Measurements from ENCODE around the gene RUFY1.
"Not testable (repeated sequence)": the region's sequence is repeated elsewhere in the genome, so short reads cannot be mapped to it uniquely, and the experiment has no call there.

Gene RUFY1

DNA sequence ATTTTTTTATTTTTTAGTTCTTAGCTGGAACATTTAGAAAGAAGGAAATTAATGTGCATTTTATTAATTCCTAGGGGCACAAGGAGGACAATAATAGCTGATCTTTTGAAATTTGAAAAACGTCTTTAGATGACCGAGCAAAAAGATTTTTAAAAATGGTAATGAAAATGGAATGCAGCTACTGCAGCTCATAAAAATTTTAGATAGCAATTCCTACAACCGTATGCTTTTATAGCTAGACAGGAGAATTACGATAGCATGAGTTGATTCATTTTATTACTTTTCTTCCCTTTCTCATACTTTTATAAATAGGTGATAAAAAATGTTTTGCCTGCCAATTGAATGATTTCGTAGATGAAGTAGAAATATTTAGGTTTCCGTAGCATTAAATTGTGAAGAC, 13.7 kb upstream of the RUFY1 start:
- Histone ChIP-seq H3K27me3 (peaks cover 0 to 12% of the 10 kb centered on the region in 2 donors), H3K36me3 (no peaks in the 10 kb centered on the region), H3K9me3 (no peaks in the 10 kb centered on the region), H3K27ac (no peak overlapping the region), H3K4me3 (no peak overlapping the region), H3K4me1 (no peaks in the 10 kb centered on the region)
- TF ChIP-seq CTCF (IDR thresholded peaks at IDR 0.05), result no peak
- DNase-seq, result no peak
- intact Hi-C loops (cut with DNase I; ENCODE audit: low total_unique reads), result no loop called here

DNA sequence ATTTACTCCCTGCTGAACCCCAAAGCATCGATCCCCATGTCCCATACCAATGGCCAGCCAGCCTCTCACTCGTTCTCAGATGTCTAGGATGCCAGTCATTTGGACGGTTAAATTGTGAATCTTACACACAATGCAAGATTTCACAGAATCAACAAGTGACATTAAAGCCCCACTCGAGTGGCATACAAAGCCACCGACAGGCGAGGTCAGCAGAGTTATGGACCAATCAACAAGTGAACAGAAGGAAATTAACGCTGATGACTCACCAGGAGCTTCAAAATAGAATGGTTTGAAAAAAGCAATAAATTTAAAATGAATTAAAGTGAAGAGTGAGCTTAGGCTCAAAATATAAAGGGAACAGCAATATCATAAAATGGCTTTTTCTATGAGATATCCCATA, 8.2 kb upstream of the RUFY1 start:
- no peak for DNase-seq
- Histone ChIP-seq H3K27ac (no peak overlapping the region), H3K27me3 (no peaks in the 10 kb centered on the region), H3K4me1 (no peaks in the 10 kb centered on the region), H3K4me3 (no peak overlapping the region), H3K36me3 (no peaks in the 10 kb centered on the region), H3K9me3 (no peaks in the 10 kb centered on the region)
- no peak for TF ChIP-seq CTCF (IDR thresholded peaks at IDR 0.05)
- intact Hi-C loops (cut with DNase I; ENCODE audit: low total_unique reads), result no loop called here

DNA sequence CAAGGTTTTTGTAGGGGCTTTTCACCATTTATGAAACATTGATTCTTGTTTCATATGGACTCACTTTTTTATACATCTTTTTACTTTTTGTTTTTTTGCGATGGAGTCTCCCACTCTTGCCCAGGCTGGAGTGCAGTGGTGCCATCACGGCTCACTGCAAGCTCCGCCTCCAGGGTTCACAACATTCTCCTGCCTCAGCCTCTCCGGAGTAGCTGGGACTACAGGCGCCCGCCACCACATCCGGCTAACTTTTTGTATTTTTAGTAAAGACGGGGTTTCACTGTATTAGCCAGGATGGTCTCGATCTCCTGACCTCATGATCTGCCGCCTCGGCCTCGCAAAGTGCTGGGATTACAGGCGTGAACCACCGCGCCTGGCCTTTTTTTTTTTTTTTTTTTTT, 7.1 kb upstream of the RUFY1 start:
- intact Hi-C loops (cut with DNase I; ENCODE audit: low total_unique reads); H3K4me1 ChIP-seq; H3K9me3 ChIP-seq; H3K27ac ChIP-seq; H3K36me3 ChIP-seq; H3K4me3 ChIP-seq; H3K27me3 ChIP-seq: not testable (repeated sequence)
- DNase-seq, result peak in 1 of 2 donors; percentile 34

DNA sequence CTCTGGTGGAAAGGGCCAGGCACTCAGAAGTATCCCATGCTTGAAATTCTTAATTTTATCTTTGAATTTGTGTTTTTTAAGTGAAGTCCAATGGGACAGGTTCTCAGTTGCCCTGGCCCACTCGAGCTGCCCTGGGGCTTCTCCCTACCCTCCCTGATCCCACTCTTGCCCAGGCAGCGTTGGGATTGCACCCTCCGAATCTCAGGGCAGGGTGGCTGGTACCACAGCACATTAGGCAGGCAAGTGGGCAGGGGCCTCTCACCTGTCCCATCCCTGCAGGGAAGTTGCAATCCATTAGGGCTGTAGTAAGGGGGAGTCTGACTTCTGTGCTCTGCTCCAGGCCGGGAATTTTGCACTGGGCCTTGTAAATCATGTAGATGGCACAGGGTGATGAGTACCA, 2.7 kb downstream of the RUFY1 start:
- TF ChIP-seq CTCF (IDR thresholded peaks at IDR 0.05), result no peak
- H3K4me1 ChIP-seq, result peaks cover 0 to 32% (median 23%) of the 10 kb centered on the region in 4 donors
- no peak overlapping the region for H3K4me3 ChIP-seq
- H3K27me3 ChIP-seq, result no peaks in the 10 kb centered on the region
- peak in 1 of 2 donors; percentile 48 for DNase-seq
- intact Hi-C loops (cut with DNase I; ENCODE audit: low total_unique reads), result loop anchor here (5.0 to 10.0 kb wide), 2 partner anchors 69 to 1252 kb away; partner anchors contain the start of genes HNRNPH1 and MGAT1
- no peaks in the 10 kb centered on the region for H3K9me3 ChIP-seq
- H3K27ac ChIP-seq, result no peak overlapping the region
- no peaks in the 10 kb centered on the region for H3K36me3 ChIP-seq

- no peak overlapping the region for H3K27ac ChIP-seq
These were observed 3.5 kb downstream of the RUFY1 start for GRCh38 chr5:179553875-179554274.

DNA sequence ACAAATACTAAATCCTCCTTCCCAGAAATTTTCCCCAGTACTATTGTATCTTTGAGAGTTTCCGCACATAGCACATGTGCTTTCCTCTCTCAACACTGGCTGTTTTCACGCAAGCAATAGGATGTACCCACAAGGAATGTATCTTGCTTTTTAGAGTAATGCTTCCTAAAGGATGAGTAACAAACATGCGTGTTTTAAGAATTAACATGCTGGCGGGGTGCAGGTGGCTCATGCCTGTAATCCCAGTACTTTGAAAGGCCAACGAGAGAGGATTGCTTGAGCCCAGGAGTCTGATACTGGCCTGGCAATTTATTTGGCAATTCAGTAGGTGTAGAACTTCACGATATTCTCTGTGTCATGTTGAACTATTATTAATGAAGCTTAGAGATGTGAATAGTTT, 4.6 kb downstream of the RUFY1 start:
- no peak for DNase-seq
- TF ChIP-seq CTCF (IDR thresholded peaks at IDR 0.05), result no peak
- Histone ChIP-seq H3K4me3 (no peak overlapping the region), H3K36me3 (no peaks in the 10 kb centered on the region), H3K27ac (no peak overlapping the region), H3K27me3 (no peaks in the 10 kb centered on the region), H3K4me1 (peaks cover 0 to 42% (median 30%) of the 10 kb centered on the region in 4 donors), H3K9me3 (no peaks in the 10 kb centered on the region)
- intact Hi-C loops (cut with DNase I; ENCODE audit: low total_unique reads), result loop anchor here (5.0 to 10.0 kb wide), 2 partner anchors 67 to 1250 kb away; partner anchors contain the start of genes HNRNPH1 and MGAT1

More at GRCh38 chr5:179553875-179554274, 3.5 kb downstream of the RUFY1 start:
- Histone ChIP-seq H3K4me1 (peaks cover 0 to 38% (median 27%) of the 10 kb centered on the region in 4 donors), H3K9me3 (no peaks in the 10 kb centered on the region), H3K4me3 (no peak overlapping the region), H3K27me3 (no peaks in the 10 kb centered on the region), H3K36me3 (no peaks in the 10 kb centered on the region)
- intact Hi-C loops (cut with DNase I; ENCODE audit: low total_unique reads), result loop anchor here (5.0 to 10.0 kb wide), 2 partner anchors 68 to 1251 kb away; partner anchors contain the start of genes HNRNPH1 and MGAT1
- no peak for TF ChIP-seq CTCF (IDR thresholded peaks at IDR 0.05)
- peak in 1 of 2 donors; percentile 30 for DNase-seq

DNA sequence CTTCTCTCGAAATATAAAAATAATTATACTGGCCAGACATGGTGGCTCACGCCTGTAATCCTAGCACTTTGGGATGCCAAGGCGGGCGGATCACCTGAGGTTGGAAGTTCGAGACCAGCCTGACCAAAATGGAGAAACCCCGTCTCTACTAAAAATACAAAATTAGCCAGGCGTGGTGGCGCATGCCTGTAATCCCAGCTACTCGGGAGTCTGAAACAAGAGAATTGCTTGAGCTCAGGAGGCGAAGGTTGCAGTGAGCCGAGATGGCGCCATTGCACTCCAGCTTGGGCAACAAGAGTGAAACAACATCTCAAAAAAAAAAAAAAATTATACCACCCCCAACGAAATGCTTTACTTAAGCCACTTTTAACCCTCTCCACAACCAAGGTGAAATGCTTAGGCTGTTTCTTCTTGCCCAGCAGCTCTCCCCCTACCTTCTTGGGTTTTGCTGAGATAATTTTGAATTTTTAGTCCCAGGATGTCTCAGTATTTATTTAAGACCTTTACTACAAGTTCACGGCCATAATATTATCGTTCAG, 8.0 kb downstream of the RUFY1 start:
- DNase-seq, H3K27me3 ChIP-seq, H3K9me3 ChIP-seq: not testable (repeated sequence)
- intact Hi-C loops (cut with DNase I; ENCODE audit: low total_unique reads), result loop anchor here (10.0 kb wide), 1 partner anchor 1246 kb away; the partner anchor contains the start of gene MGAT1
- Histone ChIP-seq H3K4me1 (peaks cover 0 to 28% (median 18%) of the 10 kb centered on the region in 4 donors), H3K27ac (peak overlapping the region in 1 of 2 donors; percentile 85), H3K4me3 (peak overlapping the region; percentile 59 to 64), H3K36me3 (peaks cover 14 to 19% (median 15%) of the 10 kb centered on the region in 3 donors)
